ENCODE measurements around the gene NOTUM.

NOTUM gene

DNA sequence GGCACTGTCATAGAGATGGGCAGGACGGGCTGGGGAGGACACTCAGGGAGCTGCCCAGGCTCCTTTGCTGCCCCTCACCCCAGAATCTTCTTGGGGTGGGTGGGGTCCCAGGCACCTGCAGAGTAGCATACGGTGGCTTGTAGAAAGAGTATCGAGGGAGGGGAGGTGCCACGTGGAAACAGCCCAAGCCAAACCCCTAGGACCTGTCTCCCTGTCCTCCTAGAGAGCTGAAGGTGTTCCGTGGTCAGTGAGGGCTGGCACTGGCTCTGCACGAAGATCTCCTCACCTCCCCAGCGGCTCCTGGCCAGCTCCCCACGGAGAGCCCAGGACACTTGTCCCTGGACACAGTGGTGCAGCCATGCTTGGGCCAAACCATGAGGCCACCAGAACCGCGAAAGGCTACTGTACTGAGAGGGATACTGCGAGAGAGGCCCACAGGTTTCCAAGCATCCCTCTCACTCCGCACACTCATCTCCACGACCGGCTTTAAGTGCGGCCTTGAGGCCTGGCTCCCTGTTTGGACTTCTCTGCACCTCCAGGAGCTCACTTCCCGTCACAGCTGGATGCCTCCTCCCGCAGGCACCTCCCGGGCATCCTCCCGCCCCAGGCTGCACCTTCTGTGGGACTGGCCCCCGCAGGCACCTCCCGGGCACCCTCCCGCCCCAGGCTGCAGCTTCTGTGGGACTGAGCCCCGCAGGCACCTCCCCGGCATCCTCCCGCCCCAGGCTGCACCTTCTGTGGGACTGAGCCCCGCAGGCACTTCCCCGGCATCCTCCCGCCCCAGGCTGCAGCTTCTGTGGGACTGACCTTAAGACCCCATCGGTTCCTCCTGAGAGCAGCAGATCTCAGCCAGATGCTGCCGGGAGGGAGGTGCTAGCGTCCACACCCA lies 31.5 kb downstream of the NOTUM start:
- H3K79me2 ChIP-seq (ENCODE audit: insufficient read depth, low read length), result peaks cover 30% of the 10 kb centered on the region
- DNase-seq (no peak), ATAC-seq (ENCODE audit: insufficient read depth, low read depth) (no peak)
- H2AFZ ChIP-seq (ENCODE audit: low read depth, low read length), result no peak overlapping the region
- H3K9ac ChIP-seq (ENCODE audit: low read depth, low read length), result peak overlapping the region; percentile 88; the same call in 1 of the 2 replicates
- no peaks in the 10 kb centered on the region for H3K9me3 ChIP-seq (ENCODE audit: insufficient read depth, low read length, severe bottlenecking)
- TF ChIP-seq EZH2 (IDR thresholded peaks at IDR 0.05; ENCODE audit: borderline replicate concordance, low read depth, low read length, severe bottlenecking), result no peak
- TF ChIP-seq, protein P1, sequence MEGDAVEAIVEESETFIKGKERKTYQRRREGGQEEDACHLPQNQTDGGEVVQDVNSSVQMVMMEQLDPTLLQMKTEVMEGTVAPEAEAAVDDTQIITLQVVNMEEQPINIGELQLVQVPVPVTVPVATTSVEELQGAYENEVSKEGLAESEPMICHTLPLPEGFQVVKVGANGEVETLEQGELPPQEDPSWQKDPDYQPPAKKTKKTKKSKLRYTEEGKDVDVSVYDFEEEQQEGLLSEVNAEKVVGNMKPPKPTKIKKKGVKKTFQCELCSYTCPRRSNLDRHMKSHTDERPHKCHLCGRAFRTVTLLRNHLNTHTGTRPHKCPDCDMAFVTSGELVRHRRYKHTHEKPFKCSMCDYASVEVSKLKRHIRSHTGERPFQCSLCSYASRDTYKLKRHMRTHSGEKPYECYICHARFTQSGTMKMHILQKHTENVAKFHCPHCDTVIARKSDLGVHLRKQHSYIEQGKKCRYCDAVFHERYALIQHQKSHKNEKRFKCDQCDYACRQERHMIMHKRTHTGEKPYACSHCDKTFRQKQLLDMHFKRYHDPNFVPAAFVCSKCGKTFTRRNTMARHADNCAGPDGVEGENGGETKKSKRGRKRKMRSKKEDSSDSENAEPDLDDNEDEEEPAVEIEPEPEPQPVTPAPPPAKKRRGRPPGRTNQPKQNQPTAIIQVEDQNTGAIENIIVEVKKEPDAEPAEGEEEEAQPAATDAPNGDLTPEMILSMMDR (IDR thresholded peaks at IDR 0.05; ENCODE audit: borderline replicate concordance, extremely low read depth, low read length, poor library complexity, severe bottlenecking), result no peak
- peak overlapping the region; percentile 90 for H3K4me2 ChIP-seq (ENCODE audit: insufficient read depth, low read length)
- H3K4me3 ChIP-seq (ENCODE audit: low read depth in 1 of 2, low read length in 2 of 2), result 0 out of 4 replicates have a peak overlapping the region, but pooled peaks of 1 of the 2 experiments have one; percentile 75
- H3K27me3 ChIP-seq (ENCODE audit: insufficient read depth, low read length, poor library complexity), result no peaks in the 10 kb centered on the region
- no peaks in the 10 kb centered on the region; the same call in 1 of the 2 replicates for H3K36me3 ChIP-seq (ENCODE audit: insufficient read depth, low read length)
- H4K20me1 ChIP-seq (ENCODE audit: insufficient read depth, low read length), result peaks cover 22% of the 10 kb centered on the region
- H3K4me1 ChIP-seq (ENCODE audit: insufficient read depth, low read length), result peaks cover 37% of the 10 kb centered on the region
- H3K27ac ChIP-seq (ENCODE audit: low read length), result no peak overlapping the region

DNA sequence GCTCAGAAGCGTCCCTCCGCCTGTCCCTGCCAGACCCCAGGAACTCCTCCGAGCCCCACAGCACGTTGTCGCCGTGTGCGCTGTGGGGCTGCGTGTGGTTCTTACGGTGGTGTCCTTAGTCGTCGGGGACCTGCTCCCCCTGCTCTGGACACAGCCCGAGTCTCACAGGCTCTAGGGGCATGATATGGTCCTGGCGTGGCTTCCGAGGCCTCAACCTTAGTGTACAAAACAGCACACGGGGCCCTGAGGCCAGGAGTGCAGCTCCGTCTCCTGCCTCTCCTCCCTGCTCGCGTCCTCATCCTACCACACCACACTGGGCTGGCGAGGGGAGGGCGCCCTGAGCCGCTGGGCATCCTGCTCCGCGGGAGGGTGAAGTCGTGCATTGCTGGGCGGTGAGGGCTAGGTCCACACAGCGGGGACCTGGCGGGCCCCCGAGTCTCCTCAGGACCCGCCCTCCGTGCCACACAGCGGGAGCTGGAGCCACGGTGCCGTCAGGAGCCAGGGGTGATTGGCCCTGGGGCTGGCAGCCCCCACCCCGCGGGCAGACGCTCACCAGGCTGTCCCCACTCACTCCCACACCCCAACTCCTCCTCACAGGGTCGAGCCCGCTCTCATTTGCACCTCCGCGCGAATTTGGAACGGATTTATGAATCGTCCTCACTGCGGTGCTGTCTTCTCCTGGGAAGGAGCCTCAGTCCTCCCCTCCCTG lies 32.3 kb downstream of the NOTUM start:
- TF ChIP-seq, protein P1 (IDR thresholded peaks at IDR 0.05; ENCODE audit: borderline replicate concordance, extremely low read depth, low read length, poor library complexity, severe bottlenecking), result no peak
- TF ChIP-seq EZH2 (IDR thresholded peaks at IDR 0.05; ENCODE audit: borderline replicate concordance, low read depth, low read length, severe bottlenecking), result no peak
- peaks cover 45% of the 10 kb centered on the region for H3K4me1 ChIP-seq (ENCODE audit: insufficient read depth, low read length)
- H3K27ac ChIP-seq (ENCODE audit: low read length), result no peak overlapping the region
- H4K20me1 ChIP-seq (ENCODE audit: insufficient read depth, low read length), result peaks cover 30% of the 10 kb centered on the region
- peaks cover 2% of the 10 kb centered on the region; the same call in 1 of the 2 replicates for H3K36me3 ChIP-seq (ENCODE audit: insufficient read depth, low read length)
- no peak for ATAC-seq (ENCODE audit: insufficient read depth, low read depth)
- H3K79me2 ChIP-seq (ENCODE audit: insufficient read depth, low read length), result peaks cover 38% of the 10 kb centered on the region
- H3K9me3 ChIP-seq (ENCODE audit: insufficient read depth, low read length, severe bottlenecking), result no peaks in the 10 kb centered on the region
- H2AFZ ChIP-seq (ENCODE audit: low read depth, low read length), result peak overlapping the region; percentile 97; the same call in 1 of the 2 replicates
- no peak for DNase-seq
- peak overlapping the region; percentile 88 for H3K9ac ChIP-seq (ENCODE audit: low read depth, low read length)
- peak overlapping the region; percentile 60 to 75; a peak in 3 of 4 replicates for H3K4me3 ChIP-seq (ENCODE audit: low read depth in 1 of 2, low read length in 2 of 2)
- H3K4me2 ChIP-seq (ENCODE audit: insufficient read depth, low read length), result peak overlapping the region; percentile 90
- no peaks in the 10 kb centered on the region for H3K27me3 ChIP-seq (ENCODE audit: insufficient read depth, low read length, poor library complexity)

DNA sequence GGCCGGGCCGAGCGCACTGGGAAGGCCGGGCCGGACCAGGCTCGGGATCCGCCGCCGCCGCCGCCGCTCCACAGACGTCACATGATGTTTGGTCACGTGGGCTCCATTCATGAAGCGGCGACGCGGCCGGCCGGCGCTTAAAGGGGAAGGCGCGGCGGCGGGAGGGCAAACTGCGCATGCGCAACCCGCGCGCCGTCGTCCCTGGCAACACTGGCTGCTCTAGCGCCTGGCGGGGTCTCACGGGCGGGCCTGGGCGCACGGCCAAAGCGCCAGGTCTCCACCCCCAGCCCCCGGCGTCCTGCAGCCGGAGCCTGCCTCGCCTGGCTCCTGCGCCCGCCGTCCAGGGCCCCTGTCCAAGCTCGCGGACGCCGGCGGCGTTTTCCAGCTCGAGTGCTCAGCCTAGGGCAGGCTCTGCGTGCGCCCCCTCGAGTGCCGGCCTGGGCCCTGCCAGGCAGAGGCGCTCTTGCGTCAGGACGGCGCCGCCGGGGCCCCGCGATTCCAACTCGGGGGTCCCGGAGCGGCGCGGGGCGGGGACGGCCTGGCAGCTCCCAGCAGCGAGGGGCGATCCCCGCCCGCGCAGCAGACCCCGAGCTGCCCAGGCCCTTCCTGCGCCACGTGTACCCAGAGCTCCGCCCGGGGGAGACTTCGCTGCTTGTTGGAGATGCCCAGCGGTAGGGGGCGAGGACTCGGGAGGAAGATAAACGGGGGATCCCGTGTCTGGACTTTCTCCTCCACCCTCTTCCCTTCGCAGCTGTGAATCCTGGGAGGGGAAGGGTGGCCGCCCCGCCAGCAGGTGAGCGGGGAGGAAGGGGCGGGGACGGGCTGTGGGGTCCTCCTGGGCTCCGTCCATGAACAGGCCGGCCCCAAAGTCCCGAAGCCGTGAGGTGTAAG lies 33.1 kb downstream of the NOTUM start, which contains the start of gene MAFG:
Gene MAFG (minus strand): TSS at position 83 of the 891 bp plus-strand sequence. CDS start 4,550 bp downstream, outside the sequence.
- TF ChIP-seq, protein P1 (IDR thresholded peaks at IDR 0.05; ENCODE audit: borderline replicate concordance, extremely low read depth, low read length, poor library complexity, severe bottlenecking), result peak; percentile 75
- no peak for TF ChIP-seq EZH2 (IDR thresholded peaks at IDR 0.05; ENCODE audit: borderline replicate concordance, low read depth, low read length, severe bottlenecking)
- DNase-seq (peak; percentile 91), ATAC-seq (ENCODE audit: insufficient read depth, low read depth) (peak; percentile 81)
- Histone ChIP-seq H4K20me1 (ENCODE audit: insufficient read depth, low read length) (peaks cover 37% of the 10 kb centered on the region), H3K4me2 (ENCODE audit: insufficient read depth, low read length) (peak within 1 kb of the TSS; percentile 90), H2AFZ (ENCODE audit: low read depth, low read length) (peak within 1 kb of the TSS; percentile 97), H3K27ac (ENCODE audit: low read length) (peak within 1 kb of the TSS; percentile 72), H3K36me3 (ENCODE audit: insufficient read depth, low read length) (peaks cover 5% of the 10 kb centered on the region; the same call in 1 of the 2 replicates), H3K79me2 (ENCODE audit: insufficient read depth, low read length) (peaks cover 46% of the 10 kb centered on the region), H3K4me1 (ENCODE audit: insufficient read depth, low read length) (peaks cover 47% of the 10 kb centered on the region), H3K9ac (ENCODE audit: low read depth, low read length) (peak within 1 kb of the TSS; percentile 88), H3K9me3 (ENCODE audit: insufficient read depth, low read length, severe bottlenecking) (no peaks in the 10 kb centered on the region), H3K4me3 (ENCODE audit: low read depth in 1 of 2, low read length in 2 of 2) (peak within 1 kb of the TSS; percentile 75 to 90), H3K27me3 (ENCODE audit: insufficient read depth, low read length, poor library complexity) (no peaks in the 10 kb centered on the region)

Measured in DND-41 (cell line).